ENCODE measurements around the gene INAVA. TPM values are rescaled to one million over a fixed set of nuclear protein-coding genes. Genes with fewer than 3 reads are reported as not detected.
A peak's percentile ranks its signal among the peaks of the same experiment; 100 is the strongest.

INAVA gene, protein sequence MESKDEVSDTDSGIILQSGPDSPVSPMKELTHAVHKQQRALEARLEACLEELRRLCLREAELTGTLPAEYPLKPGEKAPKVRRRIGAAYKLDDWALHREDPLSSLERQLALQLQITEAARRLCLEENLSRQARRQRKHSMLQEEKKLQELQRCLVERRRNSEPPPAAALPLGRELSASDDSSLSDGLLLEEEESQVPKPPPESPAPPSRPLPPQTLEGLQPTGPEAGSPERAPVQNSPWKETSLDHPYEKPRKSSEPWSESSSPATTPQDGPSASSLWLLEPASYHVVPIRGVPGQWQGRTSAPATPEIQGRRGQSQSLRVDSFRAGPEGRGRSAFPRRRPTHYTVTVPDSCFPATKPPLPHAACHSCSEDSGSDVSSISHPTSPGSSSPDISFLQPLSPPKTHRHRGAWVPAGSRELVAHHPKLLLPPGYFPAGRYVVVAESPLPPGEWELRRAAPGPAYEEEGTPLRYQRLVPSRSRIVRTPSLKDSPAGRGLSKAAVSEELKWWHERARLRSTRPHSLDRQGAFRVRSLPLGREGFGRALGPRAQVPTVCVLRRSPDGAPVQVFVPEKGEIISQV
- polyA plus RNA-seq (ENCODE audit: insufficient read depth in 1 of 5, insufficient read length in 5 of 5, low replicate concordance in 1 of 5) = 10 to 100 TPM; 16.8 to 25.7 (median 20.8) TPM
- long read RNA-seq, donor 1, partial matches to known transcripts = 0 of 3 reads
- long read RNA-seq, donor 1, other reads (novel, unspliced or antisense) = 0 of 3 reads
- long read RNA-seq, donor 2, partial matches to known transcripts = 0 of 1 reads
- long read RNA-seq, donor 2, other reads (novel, unspliced or antisense) = 0 of 1 reads
- long read RNA-seq, donor 3 = 0 reads
- long read RNA-seq, donor 4 = 0 reads
- long read RNA-seq, donor 5 = 0 reads
- long read RNA-seq, donor 6 = 0 reads
- long read RNA-seq, donor 7, partial matches to known transcripts = 0 of 2 reads
- long read RNA-seq, donor 7, other reads (novel, unspliced or antisense) = 0 of 2 reads
- long read RNA-seq, donor 8 = 0 reads

DNA sequence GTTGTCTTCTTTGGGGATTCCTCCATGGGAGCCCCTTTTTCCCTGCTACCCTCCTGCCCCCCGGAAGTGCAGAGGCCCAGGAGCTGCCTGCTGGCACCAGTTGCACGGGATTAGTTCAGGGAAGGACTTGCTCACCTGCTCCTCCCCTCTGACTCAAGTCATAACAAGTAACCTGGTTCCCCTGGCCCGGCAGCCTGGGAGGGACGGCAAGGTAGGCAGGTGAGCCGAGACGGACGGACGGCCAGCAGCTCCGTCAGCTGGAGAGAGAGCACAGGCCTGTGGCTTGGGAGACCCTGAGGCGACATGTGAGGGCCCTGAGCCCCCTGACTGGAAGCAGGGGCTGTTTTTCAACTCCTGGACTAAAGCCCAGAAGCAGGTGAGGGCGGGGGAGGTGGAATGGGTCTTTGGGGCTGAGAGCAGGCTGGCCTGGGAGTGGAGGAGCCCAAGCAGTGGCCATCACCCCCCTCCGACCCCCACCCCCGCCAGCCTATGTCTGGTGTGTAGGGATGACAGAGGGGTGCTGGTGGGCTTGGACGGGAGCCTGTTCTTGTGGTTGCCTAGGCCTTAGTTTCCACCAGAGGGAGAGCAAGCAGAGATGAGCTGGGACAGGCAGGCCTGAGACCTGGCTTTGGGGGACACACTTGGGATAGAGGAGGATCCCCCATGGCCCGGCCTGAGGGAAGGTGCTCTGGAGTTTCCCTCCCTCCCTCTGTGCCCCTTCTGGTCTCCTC, at the start of gene INAVA:
TSS of gene INAVA (plus strand) at position 189 of the 731 bp plus-strand sequence. CDS start 3,501 bp downstream, outside the sequence.
- peak in 1 of 2 donors; percentile 44 for DNase-seq

GRCh38 chr1:200845360-200845759, 49.3 kb upstream of the INAVA start:
- no peak for DNase-seq

GRCh38 chr1:200846398-200846797, 48.3 kb upstream of the INAVA start:
- DNase-seq = no peak

- DNase-seq = no peak
These were observed 45.3 kb upstream of the INAVA start for GRCh38 chr1:200849430-200849829.

DNA sequence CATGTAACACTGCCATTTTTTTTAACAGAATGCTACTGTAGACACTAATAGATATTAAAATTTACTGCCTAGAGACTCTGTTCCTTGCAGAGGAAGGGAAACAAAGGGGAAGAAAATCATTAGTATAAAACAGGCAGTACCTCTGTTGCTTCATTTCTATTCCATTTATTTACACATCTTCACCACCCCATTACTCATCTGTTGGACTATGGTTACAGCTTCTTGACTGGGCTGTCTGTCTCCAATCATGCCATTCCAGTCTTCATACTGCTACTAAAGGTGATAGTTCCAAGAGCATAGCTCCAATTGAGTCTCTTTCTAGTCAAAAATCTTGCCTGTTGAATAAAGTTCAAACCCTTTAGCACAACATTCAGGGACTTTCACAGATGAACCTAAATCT, 44.1 kb upstream of the INAVA start:
- no peak for DNase-seq

- no peak for DNase-seq
These were observed 37.9 kb upstream of the INAVA start for GRCh38 chr1:200856716-200857357.

DNA sequence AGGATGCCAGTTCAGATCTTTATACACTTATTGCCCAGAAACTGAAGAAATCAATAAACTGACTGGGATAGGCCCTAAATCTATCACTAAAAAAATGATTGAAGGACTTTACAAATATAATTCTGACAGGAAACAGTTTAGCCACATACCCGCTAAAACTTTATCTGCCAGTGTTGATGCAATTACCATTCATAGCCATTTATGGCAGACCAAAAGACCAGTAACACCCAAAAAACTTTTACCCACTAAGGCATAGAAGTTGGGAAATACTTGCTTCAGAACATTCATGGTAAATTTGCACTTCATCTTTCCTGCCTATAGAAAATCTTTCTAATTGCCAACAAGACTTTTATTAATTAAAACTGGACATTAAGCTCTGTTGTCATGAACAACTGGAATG, 36.9 kb upstream of the INAVA start:
- no peak for DNase-seq

- DNase-seq = no peak
These were observed 32.6 kb upstream of the INAVA start for GRCh38 chr1:200861937-200862647.

DNA sequence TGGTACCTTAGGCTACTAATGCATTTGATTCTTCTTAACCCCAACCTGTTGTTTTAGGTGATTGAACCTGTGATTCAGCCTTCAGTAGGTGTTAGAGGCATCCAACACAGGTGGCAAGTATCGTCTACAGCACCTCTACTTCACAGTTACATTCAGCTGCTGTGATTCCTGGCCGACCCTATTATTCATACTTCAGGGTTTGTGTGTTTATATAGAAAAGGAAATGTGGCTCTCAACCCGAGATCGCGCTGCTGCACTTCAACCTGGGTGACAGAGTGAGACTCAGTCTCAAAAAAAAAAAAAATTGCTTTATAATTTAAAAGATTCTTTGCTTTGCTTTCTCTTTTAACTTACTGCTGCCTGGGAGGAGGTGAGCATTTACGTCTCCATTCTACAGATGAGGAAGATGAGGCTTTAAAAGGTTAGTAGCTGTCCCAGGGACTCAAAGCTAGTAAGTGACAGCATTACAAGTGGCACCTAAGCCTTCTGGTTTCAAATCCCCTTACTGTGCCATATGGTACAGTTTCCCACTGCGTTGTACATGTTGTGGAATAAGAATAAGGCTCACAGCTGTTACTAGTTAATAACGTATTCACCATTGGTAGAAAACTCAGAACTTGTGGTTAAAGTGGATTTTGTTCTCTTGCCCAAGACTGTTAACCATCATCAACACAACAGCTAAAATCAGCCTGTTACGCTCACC, 31.8 kb upstream of the INAVA start:
- no peak for DNase-seq

DNA sequence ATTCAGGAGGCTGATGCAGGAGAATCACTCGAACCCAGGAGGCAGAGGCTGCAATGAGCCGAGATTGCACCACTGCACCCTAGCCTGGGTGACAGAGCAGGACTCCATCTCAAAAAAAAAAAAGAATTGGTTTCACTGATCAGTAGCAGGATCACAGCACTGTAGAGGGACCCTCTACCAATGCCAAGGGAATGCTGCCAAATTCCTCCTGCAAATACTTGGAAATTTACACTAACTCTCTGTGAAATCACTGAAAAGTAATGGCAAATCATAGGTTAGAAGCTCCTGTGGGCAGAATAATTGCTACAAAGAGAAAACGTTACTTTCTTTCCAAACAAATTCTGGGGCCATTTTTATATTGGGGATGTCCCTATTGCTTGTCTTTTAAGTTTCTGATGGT, 28.6 kb upstream of the INAVA start:
- DNase-seq = no peak

GRCh38 chr1:200866521-200866920, 28.2 kb upstream of the INAVA start:
- DNase-seq = no peak

- no peak for DNase-seq
These were observed 27.5 kb upstream of the INAVA start for GRCh38 chr1:200867018-200867811.

DNA sequence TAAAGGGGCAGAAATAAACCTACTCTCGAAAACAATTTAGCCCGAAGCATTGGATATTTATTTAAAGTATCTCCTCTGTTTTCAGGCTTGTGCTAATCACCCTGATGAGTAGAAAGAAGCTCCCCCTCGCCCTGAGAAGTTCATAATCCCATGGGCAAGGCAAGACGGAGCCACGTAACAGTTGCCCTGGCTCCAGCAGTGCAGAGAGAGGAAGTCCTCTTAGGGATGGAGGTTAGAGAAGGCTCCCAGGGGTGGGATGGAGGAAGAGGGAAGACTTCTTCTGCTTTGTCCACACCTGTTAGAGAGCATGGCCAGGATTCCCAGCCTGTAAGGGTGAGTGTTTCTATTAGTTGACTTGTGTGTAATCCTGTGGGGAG, 25.3 kb upstream of the INAVA start:
- DNase-seq = no peak

GRCh38 chr1:200869753-200870391, 24.8 kb upstream of the INAVA start:
- no peak for DNase-seq

DNA sequence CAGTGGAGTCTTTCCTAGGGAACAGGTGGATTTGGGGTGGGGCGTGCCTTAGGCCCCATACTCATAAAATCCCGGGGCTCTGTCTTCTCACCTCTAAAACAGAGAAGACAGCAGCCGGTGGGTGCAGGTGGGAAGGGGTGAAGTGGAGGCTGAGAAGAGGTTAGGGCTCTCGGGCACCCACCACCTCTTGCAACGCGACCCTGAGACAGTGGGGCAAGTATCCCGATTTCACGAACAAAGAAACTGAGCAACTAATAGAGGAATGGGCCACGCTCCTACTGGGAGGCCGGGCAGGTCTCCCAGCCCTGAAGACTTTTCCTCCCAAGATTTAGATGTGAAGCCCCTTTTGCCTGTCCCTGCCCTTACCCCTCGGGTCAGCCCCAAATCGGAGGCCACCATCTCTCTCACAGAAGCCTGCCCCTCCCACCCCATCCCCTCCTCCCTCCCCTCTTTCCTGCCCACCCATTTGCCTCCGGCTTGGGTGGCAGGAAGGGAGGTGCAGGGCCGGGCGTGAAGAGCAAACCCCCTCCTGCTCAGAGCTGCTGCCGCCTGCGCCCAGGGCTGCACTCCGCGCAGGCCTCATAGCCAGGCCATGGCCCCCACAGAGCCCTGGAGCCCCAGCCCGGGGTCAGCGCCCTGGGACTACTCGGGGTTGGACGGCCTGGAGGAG, 22.1 kb upstream of the INAVA start, which contains the start of gene GPR25:
TSS of gene GPR25 (plus strand) at position 536 of the 670 bp plus-strand sequence. CDS start at position 593, 57 bp downstream.
- DNase-seq = no peak

DNA sequence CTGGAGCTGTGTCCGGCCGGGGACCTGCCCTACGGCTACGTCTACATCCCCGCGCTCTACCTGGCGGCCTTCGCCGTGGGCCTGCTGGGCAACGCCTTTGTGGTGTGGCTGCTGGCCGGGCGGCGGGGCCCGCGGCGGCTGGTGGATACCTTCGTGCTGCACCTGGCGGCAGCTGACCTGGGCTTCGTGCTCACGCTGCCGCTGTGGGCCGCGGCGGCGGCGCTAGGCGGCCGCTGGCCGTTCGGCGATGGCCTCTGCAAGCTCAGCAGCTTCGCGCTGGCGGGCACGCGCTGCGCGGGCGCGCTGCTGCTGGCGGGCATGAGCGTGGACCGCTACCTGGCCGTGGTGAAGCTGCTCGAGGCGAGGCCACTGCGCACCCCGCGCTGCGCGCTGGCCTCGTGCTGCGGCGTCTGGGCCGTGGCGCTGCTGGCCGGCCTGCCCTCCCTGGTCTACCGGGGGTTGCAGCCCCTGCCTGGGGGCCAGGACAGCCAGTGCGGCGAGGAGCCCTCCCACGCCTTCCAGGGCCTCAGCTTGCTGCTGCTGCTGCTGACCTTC, 21.5 kb upstream of the INAVA start:
- peak in 1 of 2 donors; percentile 29 for DNase-seq

DNA sequence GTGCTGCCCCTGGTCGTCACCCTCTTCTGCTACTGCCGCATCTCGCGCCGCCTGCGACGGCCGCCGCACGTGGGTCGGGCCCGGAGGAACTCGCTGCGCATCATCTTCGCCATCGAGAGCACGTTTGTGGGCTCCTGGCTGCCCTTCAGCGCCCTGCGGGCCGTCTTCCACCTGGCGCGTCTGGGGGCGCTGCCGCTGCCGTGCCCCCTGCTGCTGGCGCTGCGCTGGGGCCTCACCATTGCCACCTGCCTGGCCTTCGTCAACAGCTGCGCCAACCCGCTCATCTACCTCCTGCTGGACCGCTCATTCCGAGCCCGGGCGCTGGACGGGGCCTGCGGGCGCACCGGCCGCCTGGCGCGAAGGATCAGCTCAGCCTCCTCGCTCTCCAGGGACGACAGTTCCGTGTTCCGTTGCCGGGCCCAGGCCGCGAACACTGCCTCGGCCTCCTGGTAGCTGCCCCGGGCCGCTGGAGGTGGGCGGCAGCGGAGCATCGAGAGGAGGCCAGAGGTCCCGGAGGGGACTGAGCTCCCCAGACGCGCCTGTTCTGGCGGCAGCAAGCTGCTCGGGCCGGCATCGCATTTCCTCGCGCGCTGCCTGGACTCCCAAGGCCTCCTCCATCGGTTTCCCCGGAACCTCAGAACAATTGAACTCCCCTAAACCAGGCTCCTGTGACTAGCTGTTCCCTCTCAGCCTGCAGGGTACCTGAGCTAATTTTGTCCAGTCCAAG, 20.9 kb upstream of the INAVA start:
- no peak for DNase-seq

Measured in right lung (tissue), 10 donors.